Measurements from ENCODE around the gene NANOGP8. TPM values are rescaled to one million over a fixed set of nuclear protein-coding genes. Genes with fewer than 3 reads are reported as not detected.

NANOGP8 gene
- total RNA-seq, 4 donors from 2014 or later = 2.8 TPM; not detected in 3

GRCh38 chr15:35058534-35059054 is 26.5 kb downstream of the NANOGP8 start:
- no peaks in the 10 kb centered on the region for H3K9me3 ChIP-seq
- no peak for DNase-seq
- no peaks in the 10 kb centered on the region for H3K4me1 ChIP-seq
- intact Hi-C loops (cut with DNase I; ENCODE audit: low total_unique reads) = no loop called here
- no peaks in the 10 kb centered on the region for H3K27me3 ChIP-seq
- no peak overlapping the region for H3K27ac ChIP-seq
- no peaks in the 10 kb centered on the region for H3K36me3 ChIP-seq
- TF ChIP-seq POLR2A (IDR thresholded peaks at IDR 0.05) = no peak
- TF ChIP-seq, protein P1, sequence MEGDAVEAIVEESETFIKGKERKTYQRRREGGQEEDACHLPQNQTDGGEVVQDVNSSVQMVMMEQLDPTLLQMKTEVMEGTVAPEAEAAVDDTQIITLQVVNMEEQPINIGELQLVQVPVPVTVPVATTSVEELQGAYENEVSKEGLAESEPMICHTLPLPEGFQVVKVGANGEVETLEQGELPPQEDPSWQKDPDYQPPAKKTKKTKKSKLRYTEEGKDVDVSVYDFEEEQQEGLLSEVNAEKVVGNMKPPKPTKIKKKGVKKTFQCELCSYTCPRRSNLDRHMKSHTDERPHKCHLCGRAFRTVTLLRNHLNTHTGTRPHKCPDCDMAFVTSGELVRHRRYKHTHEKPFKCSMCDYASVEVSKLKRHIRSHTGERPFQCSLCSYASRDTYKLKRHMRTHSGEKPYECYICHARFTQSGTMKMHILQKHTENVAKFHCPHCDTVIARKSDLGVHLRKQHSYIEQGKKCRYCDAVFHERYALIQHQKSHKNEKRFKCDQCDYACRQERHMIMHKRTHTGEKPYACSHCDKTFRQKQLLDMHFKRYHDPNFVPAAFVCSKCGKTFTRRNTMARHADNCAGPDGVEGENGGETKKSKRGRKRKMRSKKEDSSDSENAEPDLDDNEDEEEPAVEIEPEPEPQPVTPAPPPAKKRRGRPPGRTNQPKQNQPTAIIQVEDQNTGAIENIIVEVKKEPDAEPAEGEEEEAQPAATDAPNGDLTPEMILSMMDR (IDR thresholded peaks at IDR 0.05) = no peak
- no peak overlapping the region for H3K4me3 ChIP-seq

DNA sequence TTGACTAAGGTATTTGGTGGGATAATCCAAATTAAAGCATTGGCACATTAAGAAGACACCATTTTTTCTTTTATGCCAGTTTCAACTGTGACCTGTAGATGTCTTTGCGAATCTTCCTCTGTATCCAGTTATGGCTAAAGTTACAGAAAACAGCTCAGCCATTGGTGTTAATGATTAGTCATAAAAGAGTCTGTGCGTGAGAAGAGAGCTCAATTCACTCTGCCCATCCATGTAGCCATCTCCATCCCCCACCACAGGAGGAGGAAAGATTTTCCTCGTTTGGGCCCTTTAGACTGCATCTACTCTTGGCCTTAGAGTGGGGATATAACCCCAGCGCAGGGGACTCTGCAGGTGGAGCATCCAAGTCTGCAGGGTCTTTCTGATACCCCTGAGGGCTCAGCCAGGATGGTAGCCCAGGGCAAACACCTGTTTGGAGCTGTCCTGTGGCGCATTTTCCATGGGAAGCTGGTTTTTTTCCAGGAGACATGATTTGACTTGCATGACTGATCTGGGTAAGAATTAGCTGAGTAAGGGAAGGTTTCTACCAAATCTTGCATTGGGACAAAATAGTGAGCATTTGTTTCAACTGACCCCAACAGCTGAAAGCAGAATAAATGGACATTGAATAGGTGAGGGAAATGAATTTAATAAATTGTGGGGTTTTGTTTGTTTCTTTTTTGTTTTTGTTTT is 29.5 kb downstream of the NANOGP8 start:
- intact Hi-C loops (cut with DNase I; ENCODE audit: low total_unique reads) = no loop called here
- no peak overlapping the region for H3K4me3 ChIP-seq
- DNase-seq = no peak
- H3K27me3 ChIP-seq = no peaks in the 10 kb centered on the region
- no peaks in the 10 kb centered on the region for H3K9me3 ChIP-seq
- no peaks in the 10 kb centered on the region for H3K4me1 ChIP-seq
- no peak overlapping the region for H3K27ac ChIP-seq
- TF ChIP-seq, protein P1 (IDR thresholded peaks at IDR 0.05) = no peak
- TF ChIP-seq POLR2A (IDR thresholded peaks at IDR 0.05) = no peak
- no peaks in the 10 kb centered on the region for H3K36me3 ChIP-seq

DNA sequence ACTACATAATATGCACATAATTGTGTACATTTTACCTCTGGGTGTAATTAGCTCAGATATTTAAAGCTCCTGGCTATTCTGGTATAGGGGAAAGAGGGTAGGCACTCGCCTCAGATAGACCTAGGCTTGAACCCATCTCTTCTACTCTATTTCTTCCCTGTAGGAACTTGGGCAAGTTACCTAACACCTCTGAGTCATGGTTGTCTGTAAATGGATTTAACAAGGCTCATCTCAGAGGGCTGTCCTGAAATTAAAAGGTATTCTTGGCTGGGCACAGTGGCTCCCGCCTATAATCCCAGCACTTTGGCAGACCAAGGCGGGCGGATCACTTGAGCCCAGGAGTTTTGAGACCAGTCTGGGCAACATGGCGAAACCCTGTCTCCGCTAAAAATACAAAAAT is 30.7 kb downstream of the NANOGP8 start:
- no peak for TF ChIP-seq POLR2A (IDR thresholded peaks at IDR 0.05)
- Histone ChIP-seq H3K4me1 (no peaks in the 10 kb centered on the region), H3K36me3 (no peaks in the 10 kb centered on the region), H3K27me3 (no peaks in the 10 kb centered on the region), H3K27ac (no peak overlapping the region), H3K9me3 (no peaks in the 10 kb centered on the region), H3K4me3 (no peak overlapping the region)
- intact Hi-C loops (cut with DNase I; ENCODE audit: low total_unique reads) = no loop called here
- no peak for DNase-seq

DNA sequence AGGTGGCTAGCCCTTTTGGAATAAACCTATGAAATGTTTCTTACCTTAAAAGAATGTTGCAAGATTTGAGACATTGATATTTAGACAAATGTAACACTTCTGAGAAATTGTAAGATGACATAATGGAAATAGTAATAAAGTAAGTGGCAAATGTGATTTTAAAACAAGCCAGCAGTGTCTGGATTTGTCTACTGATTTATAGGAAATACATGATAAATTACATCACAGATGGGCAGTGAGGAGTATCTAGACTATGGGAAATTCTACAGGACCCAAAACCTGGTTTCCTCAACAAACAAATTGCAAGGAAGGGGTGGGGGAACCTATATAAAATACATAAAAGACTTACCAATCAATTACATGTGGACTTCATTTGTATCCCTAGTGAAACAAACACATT is 37.1 kb downstream of the NANOGP8 start:
- H3K9me3 ChIP-seq = no peaks in the 10 kb centered on the region
- H3K27me3 ChIP-seq = no peaks in the 10 kb centered on the region
- H3K36me3 ChIP-seq = no peaks in the 10 kb centered on the region
- H3K4me1 ChIP-seq = no peaks in the 10 kb centered on the region
- no peak overlapping the region for H3K4me3 ChIP-seq
- no peak for DNase-seq
- intact Hi-C loops (cut with DNase I; ENCODE audit: low total_unique reads) = no loop called here
- TF ChIP-seq POLR2A (IDR thresholded peaks at IDR 0.05) = no peak
- TF ChIP-seq, protein P1 (IDR thresholded peaks at IDR 0.05) = no peak
- H3K27ac ChIP-seq = no peak overlapping the region

GRCh38 chr15:35047528-35047927 is 37.6 kb downstream of the NANOGP8 start:
- H3K4me1 ChIP-seq = no peaks in the 10 kb centered on the region
- intact Hi-C loops (cut with DNase I; ENCODE audit: low total_unique reads) = no loop called here
- no peak for DNase-seq
- H3K36me3 ChIP-seq = no peaks in the 10 kb centered on the region
- H3K4me3 ChIP-seq = no peak overlapping the region
- H3K9me3 ChIP-seq = no peaks in the 10 kb centered on the region
- no peaks in the 10 kb centered on the region for H3K27me3 ChIP-seq
- no peak overlapping the region for H3K27ac ChIP-seq
- TF ChIP-seq POLR2A (IDR thresholded peaks at IDR 0.05) = no peak
- TF ChIP-seq, protein P1 (IDR thresholded peaks at IDR 0.05) = no peak
